H1 (cell line): ENCODE measurements around the gene PLLP. TPM values are rescaled to one million over a fixed set of nuclear protein-coding genes. Genes with fewer than 3 reads are reported as not detected.

Experiments
- CTCF ChIA-PET: fragments of 300-600 bp; sonication (Branson Sonifier 250); formaldehyde crosslinking; loops from one replicate; lab custom pipeline; 2021; ENCODE audit not compliant: partially characterized antibody; lab: Charles Lee
- POLR2A ChIA-PET: fragments of 300-600 bp; sonication (Branson Sonifier 250); formaldehyde crosslinking; loops from one replicate; lab custom pipeline; 2021; ENCODE audit warnings: inconsistent platforms; ENCODE audit not compliant: partially characterized antibody; lab: Charles Lee
- DNase-seq, 2 experiments: peaks; one replicate each; pipeline versions ENCODE4 v3.0.0 to v3.0.0-alpha.2; 2010 to 2022; ENCODE audit warnings: low spot score in 2 of 2, low read depth in 1 of 2, mixed read lengths in 1 of 2
- FAIRE-seq: peaks from 2 replicates; lab custom pipeline; 2011; peaks lifted over from hg19 to GRCh38; lab: Jason Lieb, UNC
- H2AFZ ChIP-seq: 2 replicates; pipeline ENCODE4 v1.8.1; 2012; ENCODE audit warnings: low read length, inconsistent platforms
- H2AK5ac ChIP-seq: 2 replicates; pipeline ENCODE4 v1.6.1; 2013; ENCODE audit warnings: low read depth, low read length
- H2BK120ac ChIP-seq: replicated peaks from 2 replicates; pipeline ENCODE3; 2013; ENCODE audit warnings: low read depth, low read length, inconsistent platforms
- H2BK12ac ChIP-seq: 2 replicates; pipeline ENCODE4 v1.6.1; 2013; ENCODE audit warnings: low read depth, low read length
- H2BK15ac ChIP-seq: 2 replicates; pipeline ENCODE4 v1.6.1; 2013; ENCODE audit warnings: low read length
- H2BK20ac ChIP-seq: 2 replicates; pipeline ENCODE4 v1.6.1; 2013; ENCODE audit warnings: low read length
- H2BK5ac ChIP-seq: 2 replicates; pipeline ENCODE4 v1.6.1; 2013; ENCODE audit warnings: low read depth, low read length
- H3K14ac ChIP-seq: 2 replicates; pipeline ENCODE4 v1.6.1; 2013; ENCODE audit warnings: inconsistent platforms; ENCODE audit not compliant: insufficient read length
- H3K18ac ChIP-seq: 2 replicates; pipeline ENCODE4 v1.6.1; 2013; ENCODE audit warnings: low read length; ENCODE audit errors: extremely low read depth
- H3K23ac ChIP-seq: 2 replicates; pipeline ENCODE4 v1.6.1; 2013; ENCODE audit warnings: inconsistent platforms; ENCODE audit not compliant: insufficient read length
- H3K23me2 ChIP-seq: 2 replicates; pipeline ENCODE4 v1.6.1; 2013; ENCODE audit warnings: low read depth, low read length
- H3K27ac ChIP-seq: 2 replicates; pipeline ENCODE4 v1.6.1; 2011; ENCODE audit warnings: low read depth, low read length, inconsistent platforms
- H3K27me3 ChIP-seq, 4 experiments: replicated peaks in 1 of 4; 1 replicate in 1 of 4; 2 replicates in 3 of 4; pipeline versions ENCODE4 v1.6.1 to v1.8.1; 2011 to 2013; ENCODE audit warnings: low read length in 3 of 4, mild to moderate bottlenecking in 3 of 4, inconsistent platforms in 2 of 4, mixed read lengths in 2 of 4, moderate library complexity in 1 of 4; ENCODE audit not compliant: control insufficient read depth in 3 of 4, insufficient read depth in 3 of 4; ENCODE audit errors: extremely low read depth in 1 of 4
- H3K36me3 ChIP-seq, 4 experiments: 2 replicates each; pipeline versions ENCODE4 v1.6.1 to v1.8.1; 2011 to 2013; ENCODE audit warnings: mild to moderate bottlenecking in 4 of 4, low read length in 3 of 4, moderate library complexity in 2 of 4, control low read depth in 1 of 4, inconsistent platforms in 1 of 4; ENCODE audit not compliant: insufficient read depth in 4 of 4, control insufficient read depth in 2 of 4
- H3K4ac ChIP-seq: replicated peaks from 2 replicates; pipeline ENCODE3; 2013; ENCODE audit warnings: low read length, low read depth, mixed read lengths, inconsistent platforms; ENCODE audit not compliant: insufficient read length
- H3K4me1 ChIP-seq, 4 experiments: replicated peaks in 1 of 4; 1 replicate in 1 of 4; 2 replicates in 3 of 4; pipeline versions ENCODE4 v1.6.1 to v1.8.1; 2011 to 2013; ENCODE audit warnings: low read length in 3 of 4, inconsistent platforms in 2 of 4, mixed read lengths in 1 of 4; ENCODE audit not compliant: insufficient read depth in 4 of 4, control insufficient read depth in 3 of 4
- H3K4me2 ChIP-seq, 2 experiments: 2 replicates each; pipeline versions ENCODE4 v1.6.1 to v1.8.1; 2011 to 2013; ENCODE audit warnings: low read depth in 2 of 2, low read length in 2 of 2, control low read depth in 1 of 2, inconsistent platforms in 1 of 2, mild to moderate bottlenecking in 1 of 2; ENCODE audit not compliant: insufficient read depth in 1 of 2
- H3K4me3 ChIP-seq, 4 experiments: fragments of 200-600, 300-600 bp in 1 of 4; sonication (generic), shearing (Covaris generic), sonication (Bioruptor Twin) in 1 of 4; 2 replicates each; pipeline versions ENCODE4 v1.5.1 to v1.8.1; 2011 to 2016; ENCODE audit warnings: low read length in 4 of 4, low read depth in 3 of 4, control low read depth in 2 of 4, inconsistent platforms in 2 of 4, mild to moderate bottlenecking in 2 of 4, mixed read lengths in 1 of 4, moderate library complexity in 1 of 4; ENCODE audit not compliant: insufficient read depth in 2 of 4; ENCODE audit errors: extremely low read depth in 1 of 4
- H3K56ac ChIP-seq: replicated peaks from 2 replicates; pipeline ENCODE3; 2013; ENCODE audit warnings: low read depth, mild to moderate bottlenecking, mixed read lengths, low read length, inconsistent platforms; ENCODE audit not compliant: insufficient read length
- H3K79me1 ChIP-seq: 2 replicates; pipeline ENCODE4 v1.6.1; 2013; ENCODE audit warnings: low read depth, low read length, control low read depth
- H3K79me2 ChIP-seq, 2 experiments: 2 replicates each; pipeline versions ENCODE4 v1.6.1 to v1.8.1; 2012 to 2013; ENCODE audit warnings: low read length in 2 of 2, mild to moderate bottlenecking in 2 of 2, inconsistent platforms in 1 of 2; ENCODE audit not compliant: insufficient read depth in 2 of 2, control insufficient read depth in 1 of 2
- H3K9ac ChIP-seq, 4 experiments: replicated peaks in 1 of 4; 1 replicate in 1 of 4; 2 replicates in 3 of 4; pipeline versions ENCODE4 v1.6.1 to v1.8.1; 2011 to 2013; ENCODE audit warnings: low read depth in 3 of 4, low read length in 3 of 4, control low read depth in 2 of 4, mild to moderate bottlenecking in 2 of 4, moderate library complexity in 2 of 4, inconsistent platforms in 1 of 4; ENCODE audit errors: extremely low read depth in 1 of 4
- H3K9me3 ChIP-seq, 2 experiments: 2 replicates each; pipeline versions ENCODE4 v1.6.1 to v1.8.1; 2012 to 2013; ENCODE audit warnings: mild to moderate bottlenecking in 2 of 2, moderate library complexity in 2 of 2, control low read depth in 1 of 2, inconsistent platforms in 1 of 2, low read depth in 1 of 2, low read length in 1 of 2, mixed read lengths in 1 of 2; ENCODE audit not compliant: insufficient read depth in 2 of 2
- H4K20me1 ChIP-seq, 2 experiments: replicated peaks in 1 of 2; 2 replicates each; pipeline versions ENCODE3 to v1.8.1; 2011 to 2013; ENCODE audit warnings: inconsistent platforms in 2 of 2, low read length in 2 of 2, mild to moderate bottlenecking in 1 of 2; ENCODE audit not compliant: insufficient read depth in 2 of 2, control insufficient read depth in 1 of 2
- H4K5ac ChIP-seq: 2 replicates; pipeline ENCODE4 v1.6.1; 2013; ENCODE audit warnings: low read length, low read depth, mixed read lengths, inconsistent platforms; ENCODE audit not compliant: insufficient read length
- H4K8ac ChIP-seq: 2 replicates; pipeline ENCODE4 v1.8.0; 2013; ENCODE audit warnings: mild to moderate bottlenecking, moderate library complexity, low read length, inconsistent platforms; ENCODE audit not compliant: insufficient read depth; ENCODE audit errors: extremely low read depth
- H4K91ac ChIP-seq: replicated peaks from 2 replicates; pipeline ENCODE3; 2013; ENCODE audit warnings: low read length, mixed read lengths, inconsistent platforms; ENCODE audit not compliant: insufficient read length
- BACH1 ChIP-seq: IDR thresholded peaks from 2 replicates; pipeline ENCODE4 v1.6.1; 2012; ENCODE audit warnings: low read length, improper control_type of control experiment
- CBX8 ChIP-seq: fragments of 300-800, 300-1000 bp; sonication (generic); IDR thresholded peaks from 2 replicates; pipeline ENCODE4 v1.7.1; 2016; ENCODE audit warnings: low read depth, low read length, borderline replicate concordance
- CHD2 ChIP-seq: IDR thresholded peaks from 2 replicates; pipeline ENCODE4 v1.6.1; 2012; ENCODE audit warnings: low read length, improper control_type of control experiment
- CREB1 ChIP-seq: IDR thresholded peaks from 2 replicates; pipeline ENCODE4 v1.6.1; 2012; ENCODE audit warnings: inconsistent platforms
- EGR1 ChIP-seq: IDR thresholded peaks from 2 replicates; pipeline ENCODE4 v1.6.1; 2011; ENCODE audit warnings: low read depth, low read length, borderline replicate concordance
- GABPA ChIP-seq: IDR thresholded peaks from 2 replicates; pipeline ENCODE4 v1.6.1; 2011; ENCODE audit warnings: mild to moderate bottlenecking, low read length, moderate library complexity, borderline replicate concordance; ENCODE audit not compliant: insufficient read depth
- POLR2AphosphoS5 ChIP-seq: IDR thresholded peaks from 2 replicates; pipeline ENCODE4 v1.6.1; 2011; ENCODE audit warnings: low read depth, low read length
- RFX5 ChIP-seq: IDR thresholded peaks from 2 replicates; pipeline ENCODE4 v1.6.1; 2011; ENCODE audit warnings: low read depth, low read length, improper control_type of control experiment, borderline replicate concordance
- RXRA ChIP-seq: IDR thresholded peaks from 2 replicates; pipeline ENCODE4 v1.6.1; 2011; ENCODE audit warnings: low read depth, mild to moderate bottlenecking, low read length, moderate library complexity; ENCODE audit not compliant: insufficient read depth
- SIX5 ChIP-seq: IDR thresholded peaks from 2 replicates; pipeline ENCODE4 v1.6.1; 2011; ENCODE audit warnings: mild to moderate bottlenecking, low read depth, low read length
- SP2 ChIP-seq: IDR thresholded peaks from 2 replicates; pipeline ENCODE4 v1.6.1; 2012; ENCODE audit warnings: mild to moderate bottlenecking, low read length, inconsistent platforms
- TCF12 ChIP-seq: IDR thresholded peaks from 2 replicates; pipeline ENCODE4 v1.6.1; 2011; ENCODE audit warnings: low read depth, mild to moderate bottlenecking, low read length
- WGBS, 2 experiments: shearing (Covaris generic) in 1 of 2; methylation state at CpG; one replicate each; pipeline versions ENCODE4 v1.1.6 to v1.1.7; 2013 to 2015; ENCODE audit warnings: low lambda C conversion rate in 2 of 2, mixed read lengths in 2 of 2, inconsistent platforms in 1 of 2, low coverage in 1 of 2, missing lambda C conversion rate in 1 of 2; ENCODE audit not compliant: insufficient replicate concordance in 2 of 2, insufficient coverage in 1 of 2, insufficient read length in 1 of 2; ENCODE audit errors: extremely low coverage in 1 of 2, missing lambda C conversion rate in 1 of 2; 5-methylcytosine and 5-hydroxymethylcytosine counted together
- polyA plus RNA-seq, 7 experiments: library from polyadenylated mRNA; depleted of rRNA in 3 of 7; stranded (reverse) in 5 of 7; unstranded in 2 of 7; fragments of >200 nt in 5 of 7; fragments of 200-250 nt in 2 of 7; gene quantifications; 1 replicate in 5 of 7; 2 replicates in 1 of 7; 4 replicates in 1 of 7; pipeline versions ENCODE4 v1.2.1 to v1.2.3, GENCODE V29; 2011 to 2013; ENCODE audit warnings: missing spikeins in 2 of 7, mixed read lengths in 2 of 7
- total RNA-seq: library from RNA; stranded (reverse); fragmentation: NEBNext Ultra II Directional; extraction: Animal tissue kit (Norgen Biotek cat#: 25700); gene quantifications from 2 replicates; pipeline ENCODE4 v1.2.1, GENCODE V29; 2021
- TF ChIP-seq, protein P1 (sequence below): IDR thresholded peaks from 2 replicates; pipeline ENCODE4 v1.6.1; 2012; ENCODE audit warnings: low read length, inconsistent platforms

The PLLP gene
- total and polyA plus RNA-seq, 2 of the 8 experiments (the other 6 are each of a cell fraction or from before 2014, with no cell fraction given), result 2.9 to 10.6 TPM

DNA sequence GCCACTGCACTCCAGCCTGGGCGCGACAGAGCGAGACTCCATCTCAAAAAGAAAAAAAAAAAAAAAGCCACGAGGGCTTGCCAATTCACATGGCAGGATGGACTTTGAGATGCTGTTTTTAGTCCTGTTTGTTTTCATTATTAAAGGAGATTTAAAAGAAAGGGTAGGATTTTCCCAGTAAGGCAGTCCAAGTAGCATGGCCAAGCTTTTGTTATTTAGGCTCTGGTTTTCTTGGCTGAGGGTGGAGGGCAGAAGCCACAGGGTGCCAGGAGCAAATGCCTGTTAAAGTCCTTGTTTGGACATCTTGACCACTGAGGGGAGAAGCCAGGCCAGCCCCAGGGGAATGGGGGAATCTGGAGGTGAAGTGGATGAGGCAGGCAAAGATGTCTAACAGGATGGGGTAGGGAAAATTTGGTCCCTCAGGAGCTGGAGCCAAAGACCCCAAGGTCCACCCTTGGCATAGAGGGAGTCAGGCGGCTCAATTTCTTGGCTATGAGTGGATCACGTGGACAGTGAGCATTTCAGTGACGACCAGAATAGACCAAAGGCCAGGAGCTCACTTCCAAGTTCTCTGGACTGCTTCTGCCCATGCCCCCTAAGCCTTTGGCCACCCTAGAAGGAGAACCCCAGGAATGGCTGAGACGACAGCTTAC lies 20.8 kb upstream of the PLLP start:
- FAIRE-seq (no peak), DNase-seq (no peak)
- Histone ChIP-seq H3K18ac (no peak overlapping the region), H3K79me1 (no peaks in the 10 kb centered on the region), H3K36me3 (no peaks in the 10 kb centered on the region), H4K5ac (no peak overlapping the region), H3K27me3 (peaks cover 0 to 6% (median 2%) of the 10 kb centered on the region in 4 experiments; a peak in 2 of 7 replicates), H4K91ac (no peak overlapping the region), H3K4ac (no peak overlapping the region), H3K9me3 (no peaks in the 10 kb centered on the region), H2BK20ac (no peak overlapping the region), H3K9ac (no peak overlapping the region), H2AFZ (peak overlapping the region; percentile 26; the same call in 1 of the 2 replicates), H3K23me2 (peaks cover 6% of the 10 kb centered on the region; the same call in 1 of the 2 replicates), H2BK12ac (no peak overlapping the region), H3K27ac (no peak overlapping the region), H4K8ac (no peak overlapping the region), H2BK120ac (no peak overlapping the region), H2BK15ac (no peak overlapping the region), H3K4me3 (no peak overlapping the region), H3K14ac (no peak overlapping the region), H4K20me1 (no peaks in the 10 kb centered on the region), H3K4me2 (no peak overlapping the region), H3K56ac (no peak overlapping the region), H3K79me2 (no peaks in the 10 kb centered on the region), H2AK5ac (no peak overlapping the region), H2BK5ac (no peak overlapping the region), H3K23ac (no peak overlapping the region), H3K4me1 (no peaks in the 10 kb centered on the region; a peak in 1 of 7 replicates)
- ChIA-PET POLR2A (interaction anchor here (3.1 kb wide), 1 partner anchor 112 kb away, joined by 15 read pairs; no protein-coding TSS in a partner anchor), CTCF (interaction anchor here (0.6 to 18.2 kb wide), 3 partner anchors 14 to 112 kb away, joined by 3 to 513 read pairs (median 3); no protein-coding TSS in a partner anchor)
- WGBS, 2 experiments, result 79% methylated on average over 5 of the region's 8 CpGs; no CpG with 5 or more reads in 1 of the 2 experiments
- no peak for TF ChIP-seq CBX8
- no peak for TF ChIP-seq CHD2
- no peak for TF ChIP-seq EGR1
- TF ChIP-seq RFX5, result no peak
- no peak for TF ChIP-seq BACH1
- no peak for TF ChIP-seq RXRA
- TF ChIP-seq SP2, result no peak
- no peak for TF ChIP-seq POLR2AphosphoS5
- no peak for TF ChIP-seq GABPA
- no peak for TF ChIP-seq TCF12
- TF ChIP-seq, protein P1, sequence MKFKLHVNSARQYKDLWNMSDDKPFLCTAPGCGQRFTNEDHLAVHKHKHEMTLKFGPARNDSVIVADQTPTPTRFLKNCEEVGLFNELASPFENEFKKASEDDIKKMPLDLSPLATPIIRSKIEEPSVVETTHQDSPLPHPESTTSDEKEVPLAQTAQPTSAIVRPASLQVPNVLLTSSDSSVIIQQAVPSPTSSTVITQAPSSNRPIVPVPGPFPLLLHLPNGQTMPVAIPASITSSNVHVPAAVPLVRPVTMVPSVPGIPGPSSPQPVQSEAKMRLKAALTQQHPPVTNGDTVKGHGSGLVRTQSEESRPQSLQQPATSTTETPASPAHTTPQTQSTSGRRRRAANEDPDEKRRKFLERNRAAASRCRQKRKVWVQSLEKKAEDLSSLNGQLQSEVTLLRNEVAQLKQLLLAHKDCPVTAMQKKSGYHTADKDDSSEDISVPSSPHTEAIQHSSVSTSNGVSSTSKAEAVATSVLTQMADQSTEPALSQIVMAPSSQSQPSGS, result no peak
- no peak for TF ChIP-seq SIX5
- TF ChIP-seq CREB1, result no peak
